Psoas muscle (tissue), 8 donors: Measurements from ENCODE around the gene FAXDC2. TPM values are rescaled to one million over a fixed set of nuclear protein-coding genes. Genes with fewer than 3 reads are reported as not detected.

Experiments
- ATAC-seq, 4 donors: fragments of 200-7000 bp; cut with Tn5 transposase; one replicate each; pipeline ENCODE4 v1.9.1; 2020; ENCODE audit warnings: moderate library complexity in 3 of 4, mild to moderate bottlenecking in 2 of 4
- DNase-seq, 2 donors: peaks; one replicate each; pipeline ENCODE4 v3.0.0-alpha.2; 2020
- H3K27ac ChIP-seq: fragments of 200-600 bp; one replicate; pipeline ENCODE4 v1.8.0; 2022
- H3K27me3 ChIP-seq, 3 donors: fragments of 200-600 bp in 1 of 3; one replicate each; pipeline versions ENCODE4 v1.6.1 to v1.8.0; 2013 to 2022; ENCODE audit warnings: low read length in 2 of 3, mild to moderate bottlenecking in 2 of 3, moderate library complexity in 1 of 3; ENCODE audit not compliant: insufficient read depth in 3 of 3
- H3K36me3 ChIP-seq, 2 donors: fragments of 200-600 bp in 1 of 2; one replicate each; pipeline versions ENCODE4 v1.6.1 to v1.8.0; 2013 to 2022; ENCODE audit warnings: low read depth in 1 of 2, mild to moderate bottlenecking in 1 of 2, moderate library complexity in 1 of 2; ENCODE audit not compliant: insufficient read depth in 1 of 2
- H3K4me1 ChIP-seq: fragments of 200-600 bp; one replicate; pipeline ENCODE4 v1.8.0; 2022
- H3K4me3 ChIP-seq: fragments of 200-600 bp; one replicate; pipeline ENCODE4 v1.8.0; 2022; ENCODE audit warnings: mild to moderate bottlenecking
- H3K9me3 ChIP-seq: fragments of 200-600 bp; one replicate; pipeline ENCODE4 v1.8.0; 2022
- CTCF ChIP-seq: fragments of 200-600 bp; IDR thresholded peaks from one replicate; pipeline ENCODE4 v1.8.0; 2022; ENCODE audit warnings: antibody characterized with exemption
- WGBS, 3 donors: extraction: QIAGEN DNeasy Blood & Tissue Kit; methylation state at CpG; one replicate each; pipeline versions ENCODE4 v1.1.6 to v1.1.7; 2013; 5-methylcytosine and 5-hydroxymethylcytosine counted together
- intact Hi-C, 2 donors: fragments of 100-400 bp; cut with DNase I; formaldehyde crosslinking; loops; one replicate each; pipeline versions ENCODE4 v1.11.0 to v1.14.2; 2022
- polyA plus RNA-seq, 3 donors: library from polyadenylated mRNA; stranded (reverse); fragments of 200-250 nt; gene quantifications; one replicate each; pipeline ENCODE4 v1.2.3, GENCODE V29; 2013
- total RNA-seq, 4 donors: library from RNA; stranded (reverse); fragmentation: NEBNext Ultra II Directional in 2 of 4; extraction: Animal tissue kit (Norgen Biotek cat#: 25700) in 2 of 4; gene quantifications; one replicate each; pipeline versions ENCODE4 v1.2.1 to v1.2.4, GENCODE V29; 2021 to 2023
- donor health status: healthy with polysubstance abuse.
- donor health status: DM: no; HTN: no; CAD: no; lungs with moderate emphysema.
- donor health status: Bipolar disorder and iron deficiency.
- donor health status: healthy.
- donor health status: DM: yes; HTN: yes; CAD: no.
- donor health status: DM: no; HTN: no; CAD: no.
- donor health status: DM: no; HTN: no; CAD: no.
- donor health status: DM: yes; HTN: yes; CAD: no.

The FAXDC2 gene
- total and polyA plus RNA-seq, 7 donors = 1.5 to 11.0 (median 3.1) TPM

- intact Hi-C loops = no loop called here
- no peaks in the 10 kb centered on the region for H3K27me3 ChIP-seq
- ATAC-seq (no peak), DNase-seq (no peak)
- peaks cover 2 to 70% of the 10 kb centered on the region in 2 donors for H3K36me3 ChIP-seq
- no peaks in the 10 kb centered on the region for H3K9me3 ChIP-seq
- TF ChIP-seq CTCF = no peak
- no peak overlapping the region for H3K4me3 ChIP-seq
- no peak overlapping the region for H3K27ac ChIP-seq
- WGBS, 3 donors = 58 to 75% (median 74%) methylated on average over 5 of the region's 5 CpGs
- H3K4me1 ChIP-seq = peaks cover 15% of the 10 kb centered on the region
Measured at GRCh38 chr5:154865466-154866184, 15.2 kb upstream of the FAXDC2 start.

- Histone ChIP-seq H3K4me1 (peaks cover 29% of the 10 kb centered on the region), H3K27me3 (no peaks in the 10 kb centered on the region), H3K36me3 (peaks cover 0 to 54% of the 10 kb centered on the region in 2 donors), H3K27ac (no peak overlapping the region), H3K9me3 (no peaks in the 10 kb centered on the region), H3K4me3 (no peak overlapping the region)
- WGBS, 3 donors = 75 to 92% (median 77%) methylated on average over 7 of the region's 7 CpGs
- no peak for ATAC-seq
- no peak for DNase-seq
- intact Hi-C loops = no loop called here
- TF ChIP-seq CTCF = no peak
Measured at GRCh38 chr5:154863291-154864080, 13.1 kb upstream of the FAXDC2 start.

- H3K27ac ChIP-seq = no peak overlapping the region
Measured at GRCh38 chr5:154862766-154863165, 12.4 kb upstream of the FAXDC2 start.

GRCh38 chr5:154861946-154862345, 11.5 kb upstream of the FAXDC2 start:
- no peak for DNase-seq
- WGBS, 3 donors = 76 to 84% (median 78%) methylated on average over 8 of the region's 8 CpGs
- intact Hi-C loops = no loop called here
- Histone ChIP-seq H3K27ac (no peak overlapping the region), H3K27me3 (no peaks in the 10 kb centered on the region), H3K9me3 (no peaks in the 10 kb centered on the region), H3K4me1 (peaks cover 30% of the 10 kb centered on the region), H3K4me3 (no peak overlapping the region), H3K36me3 (peaks cover 0 to 38% of the 10 kb centered on the region in 2 donors)
- TF ChIP-seq CTCF = no peak
- no peak for ATAC-seq

More at GRCh38 chr5:154862766-154863165, 12.4 kb upstream of the FAXDC2 start:
- Histone ChIP-seq H3K27me3 (no peaks in the 10 kb centered on the region), H3K4me3 (no peak overlapping the region), H3K4me1 (peaks cover 29% of the 10 kb centered on the region), H3K36me3 (peaks cover 0 to 47% of the 10 kb centered on the region in 2 donors), H3K9me3 (no peaks in the 10 kb centered on the region)
- ATAC-seq = no peak
- no peak for TF ChIP-seq CTCF
- 79 to 87% (median 86%) methylated on average over 2 of the region's 2 CpGs for WGBS, 3 donors
- intact Hi-C loops = no loop called here
- DNase-seq = no peak
